Measurements from ENCODE around the gene PTPN4.

DNA sequence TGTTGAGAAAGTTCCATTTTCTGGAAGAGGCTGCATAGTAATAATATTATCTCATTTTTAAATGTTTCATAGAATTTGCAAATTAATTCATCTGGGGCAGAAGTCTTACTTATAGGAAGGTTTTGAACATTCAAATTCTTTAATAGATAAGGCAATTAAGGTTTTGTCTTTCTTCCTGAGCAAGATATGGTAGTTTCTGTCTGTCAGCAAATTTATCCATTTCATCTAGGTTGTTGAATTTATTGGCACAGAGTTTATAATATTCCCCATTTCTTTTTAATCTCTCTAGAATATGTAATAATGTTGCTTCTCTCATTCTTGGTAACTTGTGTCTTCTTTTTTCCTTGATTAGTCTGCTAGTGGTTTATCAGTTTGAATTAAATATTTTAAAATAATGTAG lies 163.0 kb downstream of the PTPN4 start:
- TF ChIP-seq, protein P1, sequence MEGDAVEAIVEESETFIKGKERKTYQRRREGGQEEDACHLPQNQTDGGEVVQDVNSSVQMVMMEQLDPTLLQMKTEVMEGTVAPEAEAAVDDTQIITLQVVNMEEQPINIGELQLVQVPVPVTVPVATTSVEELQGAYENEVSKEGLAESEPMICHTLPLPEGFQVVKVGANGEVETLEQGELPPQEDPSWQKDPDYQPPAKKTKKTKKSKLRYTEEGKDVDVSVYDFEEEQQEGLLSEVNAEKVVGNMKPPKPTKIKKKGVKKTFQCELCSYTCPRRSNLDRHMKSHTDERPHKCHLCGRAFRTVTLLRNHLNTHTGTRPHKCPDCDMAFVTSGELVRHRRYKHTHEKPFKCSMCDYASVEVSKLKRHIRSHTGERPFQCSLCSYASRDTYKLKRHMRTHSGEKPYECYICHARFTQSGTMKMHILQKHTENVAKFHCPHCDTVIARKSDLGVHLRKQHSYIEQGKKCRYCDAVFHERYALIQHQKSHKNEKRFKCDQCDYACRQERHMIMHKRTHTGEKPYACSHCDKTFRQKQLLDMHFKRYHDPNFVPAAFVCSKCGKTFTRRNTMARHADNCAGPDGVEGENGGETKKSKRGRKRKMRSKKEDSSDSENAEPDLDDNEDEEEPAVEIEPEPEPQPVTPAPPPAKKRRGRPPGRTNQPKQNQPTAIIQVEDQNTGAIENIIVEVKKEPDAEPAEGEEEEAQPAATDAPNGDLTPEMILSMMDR (CRISPR knock-in tag; IDR thresholded peaks at IDR 0.05): no peak
- TF ChIP-seq EZH2 (conservative IDR thresholded peaks at IDR 0.05; ENCODE audit: low read depth, low read length) (no peak), RNF2 (conservative IDR thresholded peaks at IDR 0.05; ENCODE audit: low read depth) (no peak), YY1 (IDR thresholded peaks at IDR 0.05; ENCODE audit: insufficient read depth, insufficient replicate concordance, low read depth, low read length) (no peak), ZFP1 (CRISPR knock-in tag; IDR thresholded peaks at IDR 0.05) (no peak), EP300 (IDR thresholded peaks at IDR 0.05; ENCODE audit: low read depth in 2 of 2, low read length in 2 of 2) (no peak), EP300 (CRISPR knock-in tag; IDR thresholded peaks at IDR 0.05; ENCODE audit: borderline replicate concordance) (no peak), NFYB (CRISPR knock-in tag; IDR thresholded peaks at IDR 0.05) (no peak)
- TF ChIP-seq, protein P2, sequence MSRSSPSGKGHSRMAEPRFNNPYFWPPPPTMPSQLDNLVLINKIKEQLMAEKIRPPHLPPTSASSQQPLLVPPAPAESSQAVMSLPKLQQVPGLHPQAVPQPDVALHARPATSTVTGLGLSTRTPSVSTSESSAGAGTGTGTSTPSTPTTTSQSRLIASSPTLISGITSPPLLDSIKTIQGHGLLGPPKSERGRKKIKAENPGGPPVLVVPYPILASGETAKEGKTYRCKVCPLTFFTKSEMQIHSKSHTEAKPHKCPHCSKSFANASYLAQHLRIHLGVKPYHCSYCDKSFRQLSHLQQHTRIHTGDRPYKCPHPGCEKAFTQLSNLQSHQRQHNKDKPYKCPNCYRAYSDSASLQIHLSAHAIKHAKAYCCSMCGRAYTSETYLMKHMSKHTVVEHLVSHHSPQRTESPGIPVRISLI (CRISPR knock-in tag; IDR thresholded peaks at IDR 0.05; ENCODE audit: borderline replicate concordance): no peak

Data from HepG2 (cell line).